GM12878 (cell line): Measurements from ENCODE around the gene IVL. TPM values are rescaled to one million over a fixed set of nuclear protein-coding genes. Genes with fewer than 3 reads are reported as not detected.

Experiments
- ATAC-seq: fragments of 200-7000 bp; cut with Tn5 transposase; 3 replicates; pipeline ENCODE4 v1.9.1; 2020; ENCODE audit warnings: mild to moderate bottlenecking, moderate library complexity
- BruUV-seq: library from RNA; stranded (reverse); fragments of 400-500 nt; replicated peaks from 2 replicates; lab custom pipeline; 2021; lab: Mats Ljungman, UMichigan
- CTCF ChIA-PET: fragments of 300-600 bp; sonication (Branson Sonifier 250); formaldehyde crosslinking; extraction: SDS; loops from one replicate; lab custom pipeline; 2021; ENCODE audit warnings: inconsistent platforms; lab: Yijun Ruan, JAX
- POLR2A ChIA-PET: fragments of 350-600 bp; formaldehyde crosslinking; extraction: SDS; loops from one replicate; lab custom pipeline; 2021; ENCODE audit warnings: inconsistent platforms; lab: Charles Lee
- RAD21 ChIA-PET: fragments of 300-600 bp; sonication (Branson Sonifier 250); formaldehyde crosslinking; loops from one replicate; lab custom pipeline; 2023; ENCODE audit warnings: antibody characterized with exemption; ENCODE audit not compliant: unreplicated experiment; lab: Charles Lee
- SMC1A ChIA-PET: fragments of 300-600 bp; sonication (Branson Sonifier 250); formaldehyde crosslinking; loops from one replicate; lab custom pipeline; 2023; ENCODE audit not compliant: unreplicated experiment, uncharacterized antibody; lab: Charles Lee
- DNase-seq: peaks from one replicate; pipeline ENCODE4 v3.0.0-alpha.2; 2011; ENCODE audit warnings: low read depth, low spot score
- FAIRE-seq: peaks from 3 replicates; lab custom pipeline; 2011; peaks lifted over from hg19 to GRCh38; lab: Jason Lieb, UNC
- H2AFZ ChIP-seq: 2 replicates; pipeline ENCODE4 v1.6.0; 2011; ENCODE audit warnings: low read depth, low read length, control low read depth; ENCODE audit not compliant: control insufficient read depth
- H3K27ac ChIP-seq: 2 replicates; pipeline ENCODE4 v1.5.1; 2011; ENCODE audit warnings: control low read depth; ENCODE audit not compliant: control insufficient read depth, insufficient read depth
- H3K27me3 ChIP-seq, 2 experiments: replicated peaks in 1 of 2; 2 replicates each; pipeline versions ENCODE4 v1.6.0 to v1.6.1; 2011; ENCODE audit warnings: low read length in 1 of 2; ENCODE audit not compliant: control insufficient read depth in 2 of 2, insufficient read depth in 2 of 2
- H3K36me3 ChIP-seq, 2 experiments: 2 replicates each; pipeline ENCODE4 v1.5.1; 2011; ENCODE audit warnings: low read length in 1 of 2; ENCODE audit not compliant: control insufficient read depth in 2 of 2, insufficient read depth in 2 of 2
- H3K4me1 ChIP-seq: 2 replicates; pipeline ENCODE4 v1.6.1; 2011; ENCODE audit warnings: mild to moderate bottlenecking, low read length, moderate library complexity, mixed read lengths; ENCODE audit not compliant: control insufficient read depth, insufficient read depth
- H3K4me2 ChIP-seq: 2 replicates; pipeline ENCODE4 v1.6.0; 2011; ENCODE audit warnings: control low read depth; ENCODE audit not compliant: control insufficient read depth, insufficient read depth
- H3K4me3 ChIP-seq: fragments of 200-600 bp; sonication (generic); 2 replicates; pipeline ENCODE4 v1.5.1; 2016
- H3K79me2 ChIP-seq: 2 replicates; pipeline ENCODE4 v1.6.0; 2011; ENCODE audit warnings: low read length; ENCODE audit not compliant: control insufficient read depth, insufficient read depth
- H3K9ac ChIP-seq: 2 replicates; pipeline ENCODE4 v1.8.0; 2011; ENCODE audit warnings: low read length, control low read depth, mixed read lengths; ENCODE audit not compliant: control insufficient read depth, insufficient read depth
- H3K9me3 ChIP-seq: replicated peaks from 3 replicates; pipeline ENCODE4 v1.5.1; 2011; ENCODE audit warnings: mild to moderate bottlenecking, low read length; ENCODE audit not compliant: control insufficient read depth, insufficient read depth
- H4K20me1 ChIP-seq: 2 replicates; pipeline ENCODE4 v1.6.0; 2011; ENCODE audit not compliant: control insufficient read depth, insufficient read depth
- BACH1 ChIP-seq: fragments of 450-650 bp; IDR thresholded peaks from 2 replicates; pipeline ENCODE4 v1.6.1; 2017; ENCODE audit warnings: mild to moderate bottlenecking, borderline replicate concordance
- BMI1 ChIP-seq: fragments of 450-650 bp; IDR thresholded peaks from 2 replicates; pipeline ENCODE4 v1.6.1; 2016; ENCODE audit warnings: mild to moderate bottlenecking, moderate library complexity, borderline replicate concordance
- CHD2 ChIP-seq: IDR thresholded peaks from 2 replicates; pipeline ENCODE4 v1.6.1; 2011; ENCODE audit warnings: low read depth, low read length, improper control_type of control experiment, borderline replicate concordance
- CHD4 ChIP-seq: fragments of 200-600 bp; sonication (generic); IDR thresholded peaks from 2 replicates; pipeline ENCODE4 v1.6.1; 2016; ENCODE audit warnings: mild to moderate bottlenecking
- CREM ChIP-seq: IDR thresholded peaks from 2 replicates; pipeline ENCODE4 v1.6.1; 2014; ENCODE audit warnings: antibody characterized with exemption, low read depth
- JUND ChIP-seq: IDR thresholded peaks from 2 replicates; pipeline ENCODE4 v1.6.1; 2012; ENCODE audit warnings: low read depth, mild to moderate bottlenecking, low read length, improper control_type of control experiment, moderate library complexity
- MTA2 ChIP-seq: fragments of 450-650 bp; IDR thresholded peaks from 2 replicates; pipeline ENCODE4 v1.6.1; 2016; ENCODE audit warnings: low read depth, mild to moderate bottlenecking, moderate library complexity
- MYC ChIP-seq: IDR thresholded peaks from 2 replicates; pipeline ENCODE4 v1.6.1; 2011; ENCODE audit warnings: mild to moderate bottlenecking, low read length, moderate library complexity, inconsistent platforms; ENCODE audit not compliant: insufficient read depth, insufficient replicate concordance, insufficient read length, severe bottlenecking
- NFYB ChIP-seq: IDR thresholded peaks from 2 replicates; pipeline ENCODE4 v1.6.1; 2011; ENCODE audit warnings: low read depth, mild to moderate bottlenecking, low read length, improper control_type of control experiment, moderate library complexity; ENCODE audit not compliant: insufficient read depth
- NRF1 ChIP-seq: conservative IDR thresholded peaks from 2 replicates; pipeline ENCODE4 v1.6.1; 2011; ENCODE audit warnings: mild to moderate bottlenecking, low read depth, low read length, improper control_type of control experiment
- RAD51 ChIP-seq: fragments of 450-650 bp; IDR thresholded peaks from 2 replicates; pipeline ENCODE4 v1.6.1; 2016; ENCODE audit warnings: moderate library complexity, mild to moderate bottlenecking, inconsistent platforms
- SIX5 ChIP-seq: IDR thresholded peaks from 2 replicates; pipeline ENCODE4 v1.6.1; 2011; ENCODE audit warnings: mild to moderate bottlenecking, low read depth, low read length, moderate library complexity; ENCODE audit not compliant: severe bottlenecking
- SMAD1 ChIP-seq: fragments of 450-650 bp; IDR thresholded peaks from 2 replicates; pipeline ENCODE4 v1.6.1; 2018; ENCODE audit warnings: mild to moderate bottlenecking, low read depth; ENCODE audit not compliant: partially characterized antibody
- SMC3 ChIP-seq: IDR thresholded peaks from 2 replicates; pipeline ENCODE4 v1.6.1; 2011; ENCODE audit warnings: low read length, improper control_type of control experiment, borderline replicate concordance
- STAT3 ChIP-seq: IDR thresholded peaks from 2 replicates; pipeline ENCODE4 v1.6.1; 2011; ENCODE audit warnings: low read depth, low read length, improper control_type of control experiment
- TCF12 ChIP-seq: IDR thresholded peaks from 2 replicates; pipeline ENCODE4 v1.6.1; 2011; ENCODE audit warnings: low read depth, mild to moderate bottlenecking, low read length
- YBX1 ChIP-seq: fragments of 450-650 bp; IDR thresholded peaks from 2 replicates; pipeline ENCODE4 v1.6.1; 2016; ENCODE audit warnings: antibody characterized with exemption
- ZNF384 ChIP-seq: IDR thresholded peaks from 2 replicates; pipeline ENCODE4 v1.6.1; 2012; ENCODE audit warnings: low read depth, mild to moderate bottlenecking, low read length, improper control_type of control experiment, borderline replicate concordance
- ZSCAN29 ChIP-seq: fragments of 450-650 bp; IDR thresholded peaks from 2 replicates; pipeline ENCODE4 v1.6.1; 2017; ENCODE audit warnings: mild to moderate bottlenecking, moderate library complexity
- WGBS: methylation state at CpG from one replicate; pipeline ENCODE4 v1.1.6; 2016; ENCODE audit warnings: low lambda C conversion rate; ENCODE audit not compliant: insufficient replicate concordance, insufficient coverage; ENCODE audit errors: missing lambda C conversion rate; 5-methylcytosine and 5-hydroxymethylcytosine counted together
- in situ Hi-C: fragments of 300-500 bp; cut with MboI; formaldehyde crosslinking; loops from 9 replicates; pipeline ENCODE4 v1.14.3; 2018; ENCODE audit warnings: mixed read lengths
- intact Hi-C: fragments of 100-400 bp; cut with micrococcal nuclease; formaldehyde crosslinking; loops from one replicate; pipeline ENCODE4 v1.14.2; 2022; ENCODE audit not compliant: unreplicated experiment
- polyA plus RNA-seq, 11 experiments: library from polyadenylated mRNA; depleted of rRNA in 4 of 11; unstranded in 6 of 11; stranded (reverse) in 5 of 11; fragments of >200 nt; fragmentation: Nextera tagmentation in 4 of 11; fragmentation: Illumina TruSeq in 1 of 11; extraction: Ambion mirVana in 4 of 11; extraction: Trizol in 1 of 11; gene quantifications; 1 replicate in 1 of 11; 2 replicates in 10 of 11; pipeline versions ENCODE4 v1.2.1 to v1.2.3, GENCODE V29; 2011 to 2016; ENCODE audit warnings: inconsistent platforms in 2 of 11, missing spikeins in 2 of 11, low read depth in 1 of 11
- total RNA-seq, 4 experiments: library from RNA; depleted of rRNA in 3 of 4; stranded (reverse); fragments of >200 nt in 3 of 4; fragmentation: Illumina TruSeq in 1 of 4; extraction: Trizol in 1 of 4; gene quantifications; 2 replicates each; pipeline versions ENCODE4 v1.2.1 to v1.2.3, GENCODE V29; 2013 to 2021

IVL gene
- total and polyA plus RNA-seq, 10 of the 15 experiments (the other 5 are each of a cell fraction or from before 2014, with no cell fraction given) = 1.4 to 20.3 (median 13.4) TPM

GRCh38 chr1:152957561-152957960, 49.2 kb downstream of the IVL start:
- WGBS = 25% methylated on average over 3 of the region's 3 CpGs
- in situ Hi-C loops = no loop called here
- Histone ChIP-seq H2AFZ (no peak overlapping the region), H3K27me3 (0 out of 4 replicates have a peak, but pooled peaks cover 0 to 2% of the 10 kb centered on the region in 2 experiments), H3K4me1 (no peaks in the 10 kb centered on the region), H3K9me3 (no peaks in the 10 kb centered on the region), H3K79me2 (no peaks in the 10 kb centered on the region), H3K9ac (no peak overlapping the region), H3K27ac (no peak overlapping the region), H4K20me1 (no peaks in the 10 kb centered on the region), H3K4me3 (no peak overlapping the region), H3K36me3 (no peaks in the 10 kb centered on the region)
- SMC1A ChIA-PET = no interaction called here
- CTCF ChIA-PET = interaction anchor here (7.6 kb wide), 1 partner anchor 234 kb away, joined by 66 read pairs; no protein-coding TSS in a partner anchor
- ATAC-seq (no peak), FAIRE-seq (no peak)
- POLR2A ChIA-PET = no interaction called here
- no TSS peak for BruUV-seq
- TF ChIP-seq MYC = no peak
- no peak for TF ChIP-seq NRF1
- no peak for TF ChIP-seq BMI1
- TF ChIP-seq CHD2 = no peak
- TF ChIP-seq RAD51 = no peak
- TF ChIP-seq JUND = no peak
- no peak for TF ChIP-seq SIX5
- TF ChIP-seq CHD4 = no peak
- TF ChIP-seq SMAD1 = no peak
- no peak for TF ChIP-seq TCF12
- no peak for TF ChIP-seq STAT3
- TF ChIP-seq ZNF384 = no peak
- TF ChIP-seq ZSCAN29 = no peak
- TF ChIP-seq CREM = no peak
- TF ChIP-seq SMC3 = no peak
- no peak for TF ChIP-seq NFYB
- TF ChIP-seq YBX1 = no peak
- no peak for TF ChIP-seq MTA2
- TF ChIP-seq BACH1 = no peak
- TF ChIP-seq, all 136 proteins: peak for 0
- intact Hi-C loops = no loop called here
- H3K4me2 ChIP-seq = no peak overlapping the region
- no peak for DNase-seq
- RAD21 ChIA-PET = no interaction called here
